K562 (cell line): ENCODE results near the gene OCA2. TPM values are rescaled to one million over a fixed set of nuclear protein-coding genes. Genes with fewer than 3 reads are reported as not detected.
A peak's percentile ranks its signal among the peaks of the same experiment; 100 is the strongest.

Experiments
- ATAC-seq: fragments of 200-7000 bp; cut with Tn5 transposase; 3 replicates; pipeline ENCODE4 v1.9.1; 2020; ENCODE audit warnings: moderate library complexity
- BruUV-seq: library from RNA; stranded (reverse); fragments of 400-500 nt; replicated peaks from 2 replicates; lab custom pipeline; 2021; lab: Mats Ljungman, UMichigan
- CTCF ChIA-PET: fragments of 300-600 bp; formaldehyde crosslinking; extraction: SDS; loops from one replicate; lab custom pipeline; 2021; ENCODE audit warnings: low intra/inter-chr PET ratio; lab: Yijun Ruan, JAX
- POLR2A ChIA-PET: fragments of 300-600, 350-650 bp; sonication (Branson Sonifier 250); formaldehyde crosslinking; extraction: SDS; loops from one replicate; lab custom pipeline; 2021; ENCODE audit warnings: antibody characterized with exemption, inconsistent platforms; lab: Yijun Ruan, JAX
- DNase-seq, 4 experiments: peaks; one replicate each; pipeline versions ENCODE4 v3.0.0 to v3.0.0-alpha.2; 2011 to 2018; ENCODE audit warnings: low spot score in 3 of 4, mixed read lengths in 3 of 4; ENCODE audit errors: extremely low read depth in 1 of 4
- FAIRE-seq: peaks from 2 replicates; lab custom pipeline; 2011; peaks lifted over from hg19 to GRCh38; lab: Jason Lieb, UNC
- H2AFZ ChIP-seq: 2 replicates; pipeline ENCODE4 v1.6.0; 2011; ENCODE audit warnings: low read depth, low read length, control low read depth, inconsistent platforms
- H3K27ac ChIP-seq: fragments of 200-600 bp; 3 replicates; pipeline ENCODE4 v1.8.0; 2011; ENCODE audit warnings: low read depth, mild to moderate bottlenecking, control low read depth, inconsistent platforms, low read length, moderate library complexity, mixed read lengths; ENCODE audit errors: extremely low read depth
- H3K27me3 ChIP-seq, 2 experiments: fragments of 300-600 bp in 1 of 2; 2 replicates in 1 of 2; 3 replicates in 1 of 2; pipeline versions ENCODE4 v1.6.0 to v1.8.0; 2011; ENCODE audit warnings: inconsistent platforms in 2 of 2, low read length in 2 of 2, mild to moderate bottlenecking in 1 of 2, mixed read lengths in 1 of 2, moderate library complexity in 1 of 2; ENCODE audit not compliant: control insufficient read depth in 2 of 2, insufficient read depth in 2 of 2
- H3K36me3 ChIP-seq: fragments of 300-600 bp; 3 replicates; pipeline ENCODE4 v1.8.0; 2011; ENCODE audit warnings: mild to moderate bottlenecking, low read length, inconsistent platforms; ENCODE audit not compliant: control insufficient read depth, insufficient read depth
- H3K4me1 ChIP-seq, 2 experiments: fragments of 200-600 bp in 1 of 2; replicated peaks in 1 of 2; 2 replicates in 1 of 2; 3 replicates in 1 of 2; pipeline versions ENCODE4 v1.5.1 to v1.8.0; 2011; ENCODE audit warnings: inconsistent platforms in 2 of 2, low read length in 2 of 2, mild to moderate bottlenecking in 1 of 2, mixed read lengths in 1 of 2, moderate library complexity in 1 of 2; ENCODE audit not compliant: control insufficient read depth in 2 of 2, insufficient read depth in 2 of 2
- H3K4me2 ChIP-seq: 2 replicates; pipeline ENCODE4 v1.6.1; 2011; ENCODE audit warnings: low read length, control low read depth, inconsistent platforms, mixed read lengths; ENCODE audit not compliant: insufficient read depth
- H3K4me3 ChIP-seq: fragments of 200-600 bp; sonication (generic), shearing (Covaris generic); 2 replicates; pipeline ENCODE4 v1.5.1; 2016; ENCODE audit warnings: control low read depth, inconsistent platforms
- H3K79me2 ChIP-seq: fragments of 200-600 bp; 3 replicates; pipeline ENCODE4 v1.8.0; 2011; ENCODE audit warnings: low read length, inconsistent platforms; ENCODE audit not compliant: control insufficient read depth, insufficient read depth
- H3K9ac ChIP-seq, 2 experiments: 2 replicates each; pipeline versions ENCODE4 v1.6.0 to v1.6.1; 2011; ENCODE audit warnings: low read depth in 2 of 2, low read length in 2 of 2, control low read depth in 1 of 2, inconsistent platforms in 1 of 2, mild to moderate bottlenecking in 1 of 2, mixed read lengths in 1 of 2; ENCODE audit not compliant: insufficient read depth in 1 of 2
- H3K9me1 ChIP-seq: one replicate; pipeline ENCODE4 v1.6.0; 2011; ENCODE audit warnings: inconsistent platforms, mild to moderate bottlenecking, low read length, moderate library complexity; ENCODE audit not compliant: control insufficient read depth, insufficient read depth
- H3K9me3 ChIP-seq: replicated peaks from 2 replicates; pipeline ENCODE4 v1.5.1; 2011; ENCODE audit warnings: low read depth, low read length, inconsistent platforms; ENCODE audit not compliant: control insufficient read depth, insufficient read depth
- H4K20me1 ChIP-seq: replicated peaks from 2 replicates; pipeline ENCODE4 v1.6.1; 2011; ENCODE audit warnings: low read length, inconsistent platforms, mixed read lengths; ENCODE audit not compliant: control insufficient read depth, insufficient read depth
- CHCHD3 ChIP-seq: fragments of 250-450 bp; sonication (Bioruptor Pico); IDR thresholded peaks from 2 replicates; pipeline ENCODE4 v2.1.2; 2022; ENCODE audit warnings: mild to moderate bottlenecking
- JUND ChIP-seq, 2 experiments: IDR thresholded peaks; 2 replicates in 1 of 2; 3 replicates in 1 of 2; pipeline ENCODE4 v1.6.1; 2011; ENCODE audit warnings: borderline replicate concordance in 2 of 2, low read depth in 2 of 2, low read length in 2 of 2, improper control_type of control experiment in 1 of 2, missing biosample characterization in 1 of 2, missing genetic modification characterization in 1 of 2, missing genetic modification reagents in 1 of 2
- THRAP3 ChIP-seq: fragments of 450-650 bp; IDR thresholded peaks from 2 replicates; pipeline ENCODE4 v1.6.1; 2016; ENCODE audit warnings: mild to moderate bottlenecking, inconsistent platforms, borderline replicate concordance
- ZBTB33 ChIP-seq: sonication (generic); formaldehyde crosslinking; IDR thresholded peaks from 2 replicates; pipeline ENCODE4 v1.8.1; 2023; ENCODE audit warnings: mild to moderate bottlenecking, missing genetic modification reagents
- WGBS: fragments of 100-300 bp; shearing (Covaris generic); methylation state at CpG from one replicate; pipeline ENCODE4 v1.1.6; 2016; ENCODE audit warnings: low coverage, mixed read lengths; ENCODE audit not compliant: insufficient coverage; ENCODE audit errors: missing lambda C conversion rate; 5-methylcytosine and 5-hydroxymethylcytosine counted together
- in situ Hi-C: fragments of 300-500 bp; cut with MboI; formaldehyde crosslinking; loops from 4 replicates; pipeline ENCODE4 v1.15.0; 2018; ENCODE audit warnings: inconsistent platforms, mixed read lengths
- intact Hi-C: fragments of 100-400 bp; cut with micrococcal nuclease; formaldehyde crosslinking; loops from 2 replicates; pipeline ENCODE4 v1.14.2; 2022
- polyA plus RNA-seq, 8 experiments: library from polyadenylated mRNA; depleted of rRNA in 4 of 8; stranded (reverse) in 5 of 8; unstranded in 3 of 8; fragments of >200 nt; fragmentation: Nextera tagmentation in 2 of 8; fragmentation: Illumina TruSeq in 1 of 8; extraction: Ambion mirVana in 2 of 8; extraction: Trizol in 1 of 8; gene quantifications; 2 replicates each; pipeline versions ENCODE4 v1.2.1 to v1.2.3, GENCODE V29; 2011 to 2014; ENCODE audit warnings: inconsistent platforms in 1 of 8, missing spikeins in 1 of 8
- total RNA-seq, 7 experiments: library from RNA; depleted of rRNA in 6 of 7; stranded (reverse); fragments of >200 nt in 6 of 7; fragmentation: Illumina TruSeq in 2 of 7; extraction: Trizol in 2 of 7; gene quantifications; 2 replicates each; pipeline versions ENCODE4 v1.2.1 to v1.2.3, GENCODE V29; 2011 to 2021; ENCODE audit warnings: low replicate concordance in 1 of 7
- TF ChIP-seq, protein P1 (sequence below): fragments of 450-650 bp; conservative IDR thresholded peaks from 2 replicates; pipeline ENCODE4 v1.6.1; 2016; ENCODE audit warnings: missing genetic modification characterization, low read depth, mild to moderate bottlenecking, missing compliant biosample characterization, moderate library complexity
- TF ChIP-seq, protein P2 (sequence below), 2 experiments: IDR thresholded peaks in 1 of 2; conservative IDR thresholded peaks in 1 of 2; 2 replicates each; pipeline ENCODE4 v1.6.1; 2016; ENCODE audit warnings: low read depth in 2 of 2, mild to moderate bottlenecking in 1 of 2, missing compliant biosample characterization in 1 of 2, missing genetic modification characterization in 1 of 2, moderate library complexity in 1 of 2
- TF ChIP-seq, protein P3 (sequence below): fragments of 250-450 bp; sonication (Bioruptor Pico); IDR thresholded peaks from 2 replicates; pipeline ENCODE4 v1.4.0; 2020; ENCODE audit warnings: mild to moderate bottlenecking, moderate library complexity

Gene OCA2
- total and polyA plus RNA-seq, 9 of the 15 experiments (the other 6 are each of a cell fraction or from before 2014, with no cell fraction given) = 0.07 to 0.59 (median 0.17) TPM; not detected in 1

DNA sequence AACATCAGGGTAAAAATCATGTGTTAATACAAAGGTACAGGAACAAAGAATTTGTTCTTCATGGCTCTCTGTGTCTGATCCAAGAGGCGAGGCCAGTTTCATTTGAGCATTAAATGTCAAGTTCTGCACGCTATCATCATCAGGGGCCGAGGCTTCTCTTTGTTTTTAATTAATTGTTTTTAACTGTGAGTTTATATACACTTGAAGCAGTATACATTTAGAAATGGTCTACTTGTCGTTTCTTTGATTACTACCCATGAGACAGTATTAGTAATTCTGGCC, 21.2 kb upstream of the OCA2 start:
- H3K4me3 ChIP-seq = no peak overlapping the region
- no peak for FAIRE-seq

DNA sequence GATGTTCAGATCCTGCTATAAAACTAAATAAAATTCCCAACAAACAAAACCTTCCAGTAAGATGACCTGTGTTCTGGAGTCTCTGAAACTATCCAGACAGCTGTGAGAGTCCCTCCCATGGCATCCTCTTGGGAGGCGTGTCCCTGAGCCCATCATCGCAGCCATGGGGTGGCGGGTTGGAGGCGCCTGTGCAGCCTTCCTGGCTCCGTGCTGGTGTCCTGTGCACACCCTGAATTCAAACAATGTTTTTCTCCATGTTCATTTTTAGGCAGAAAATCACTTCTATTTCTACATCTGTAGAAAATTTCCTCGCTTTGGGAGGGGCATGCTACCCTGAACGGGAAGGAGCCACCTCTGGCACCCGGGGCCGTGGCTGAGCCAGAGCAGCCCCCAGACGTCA, 19.4 kb upstream of the OCA2 start:
- no peaks in the 10 kb centered on the region for H3K9me3 ChIP-seq
- H4K20me1 ChIP-seq = no peaks in the 10 kb centered on the region
- DNase-seq (no peak), ATAC-seq (no peak), FAIRE-seq (no peak)
- TF ChIP-seq CHCHD3 (CRISPR knock-in tag) (no peak), ZBTB33 (CRISPR knock-in tag) (peak; percentile 37; the same call in 1 of the 2 replicates)
- TF ChIP-seq, protein P1, sequence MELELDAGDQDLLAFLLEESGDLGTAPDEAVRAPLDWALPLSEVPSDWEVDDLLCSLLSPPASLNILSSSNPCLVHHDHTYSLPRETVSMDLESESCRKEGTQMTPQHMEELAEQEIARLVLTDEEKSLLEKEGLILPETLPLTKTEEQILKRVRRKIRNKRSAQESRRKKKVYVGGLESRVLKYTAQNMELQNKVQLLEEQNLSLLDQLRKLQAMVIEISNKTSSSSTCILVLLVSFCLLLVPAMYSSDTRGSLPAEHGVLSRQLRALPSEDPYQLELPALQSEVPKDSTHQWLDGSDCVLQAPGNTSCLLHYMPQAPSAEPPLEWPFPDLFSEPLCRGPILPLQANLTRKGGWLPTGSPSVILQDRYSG = no peak
- TF ChIP-seq, protein P2, sequence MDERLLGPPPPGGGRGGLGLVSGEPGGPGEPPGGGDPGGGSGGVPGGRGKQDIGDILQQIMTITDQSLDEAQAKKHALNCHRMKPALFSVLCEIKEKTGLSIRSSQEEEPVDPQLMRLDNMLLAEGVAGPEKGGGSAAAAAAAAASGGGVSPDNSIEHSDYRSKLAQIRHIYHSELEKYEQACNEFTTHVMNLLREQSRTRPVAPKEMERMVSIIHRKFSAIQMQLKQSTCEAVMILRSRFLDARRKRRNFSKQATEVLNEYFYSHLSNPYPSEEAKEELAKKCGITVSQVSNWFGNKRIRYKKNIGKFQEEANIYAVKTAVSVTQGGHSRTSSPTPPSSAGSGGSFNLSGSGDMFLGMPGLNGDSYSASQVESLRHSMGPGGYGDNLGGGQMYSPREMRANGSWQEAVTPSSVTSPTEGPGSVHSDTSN (CRISPR knock-in tag; IDR thresholded peaks at IDR 0.05; ENCODE audit: low read depth) = no peak
- TF ChIP-seq, protein P2 (tag; conservative IDR thresholded peaks at IDR 0.05; ENCODE audit: low read depth) = no peak
- CTCF ChIA-PET = no interaction called here
- peaks cover 0 to 11% of the 10 kb centered on the region in 2 experiments; a peak in 1 of 5 replicates for H3K4me1 ChIP-seq
- H3K4me3 ChIP-seq = no peak overlapping the region
- no peaks in the 10 kb centered on the region for H3K9me1 ChIP-seq
- no TSS peak for BruUV-seq
- H3K27ac ChIP-seq = no peak overlapping the region
- POLR2A ChIA-PET = no interaction called here
- H2AFZ ChIP-seq = no peak overlapping the region
- intact Hi-C loops = no loop called here
- peaks cover 89% of the 10 kb centered on the region for H3K36me3 ChIP-seq
- 97% methylated on average over 7 of the region's 10 CpGs for WGBS
- H3K4me2 ChIP-seq = no peak overlapping the region
- no peaks in the 10 kb centered on the region for H3K79me2 ChIP-seq
- in situ Hi-C loops = no loop called here
- no peaks in the 10 kb centered on the region for H3K27me3 ChIP-seq
- no peak overlapping the region for H3K9ac ChIP-seq

More for the DNA sequence above, 21.2 kb upstream of the OCA2 start:
- Histone ChIP-seq H3K9ac (no peak overlapping the region), H3K4me1 (peaks cover 0 to 11% of the 10 kb centered on the region in 2 experiments; a peak in 1 of 5 replicates), H3K27me3 (no peaks in the 10 kb centered on the region), H3K4me2 (no peak overlapping the region), H4K20me1 (no peaks in the 10 kb centered on the region), H3K79me2 (no peaks in the 10 kb centered on the region), H3K9me3 (no peaks in the 10 kb centered on the region), H2AFZ (no peak overlapping the region), H3K27ac (no peak overlapping the region), H3K9me1 (no peaks in the 10 kb centered on the region), H3K36me3 (peaks cover 89% of the 10 kb centered on the region)
- BruUV-seq = no TSS peak
- POLR2A ChIA-PET = no interaction called here
- intact Hi-C loops (no loop called here), in situ Hi-C loops (loop anchor here (10.0 kb wide), 1 partner anchor 1225 kb away; no protein-coding TSS in a partner anchor)
- CTCF ChIA-PET = no interaction called here
- ATAC-seq = no peak
- no peak for DNase-seq
- 92% methylated on average over 4 of the region's 4 CpGs for WGBS
- TF ChIP-seq JUND (IDR thresholded peaks at IDR 0.05; ENCODE audit: borderline replicate concordance, low read depth, low read length) (no peak), JUND (tag; IDR thresholded peaks at IDR 0.05; ENCODE audit: borderline replicate concordance, low read depth, low read length) (no peak), THRAP3 (no peak)
- TF ChIP-seq, protein P3, sequence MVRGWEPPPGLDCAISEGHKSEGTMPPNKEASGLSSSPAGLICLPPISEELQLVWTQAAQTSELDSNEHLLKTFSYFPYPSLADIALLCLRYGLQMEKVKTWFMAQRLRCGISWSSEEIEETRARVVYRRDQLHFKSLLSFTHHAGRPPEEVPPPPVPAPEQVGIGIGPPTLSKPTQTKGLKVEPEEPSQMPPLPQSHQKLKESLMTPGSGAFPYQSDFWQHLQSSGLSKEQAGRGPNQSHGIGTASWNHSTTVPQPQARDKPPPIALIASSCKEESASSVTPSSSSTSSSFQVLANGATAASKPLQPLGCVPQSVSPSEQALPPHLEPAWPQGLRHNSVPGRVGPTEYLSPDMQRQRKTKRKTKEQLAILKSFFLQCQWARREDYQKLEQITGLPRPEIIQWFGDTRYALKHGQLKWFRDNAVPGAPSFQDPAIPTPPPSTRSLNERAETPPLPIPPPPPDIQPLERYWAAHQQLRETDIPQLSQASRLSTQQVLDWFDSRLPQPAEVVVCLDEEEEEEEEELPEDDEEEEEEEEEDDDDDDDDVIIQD (CRISPR knock-in tag) = no peak
